Activated T-cell treated with anti-CD3 and anti-CD28 coated beads, Interleukin-2, amount 50 U/mL, for 72 hours (primary cell): ENCODE results near the gene ATG7. TPM values are rescaled to one million over a fixed set of nuclear protein-coding genes. Genes with fewer than 3 reads are reported as not detected.

Source experiments
- ATAC-seq, 2 donors: fragments of 150-1000 bp; cut with Tn5 transposase; replicated peaks in 1 of 2; 2 replicates each; pipeline ENCODE4 v1.10.0; 2021; ENCODE audit warnings: moderate library complexity in 2 of 2, mild to moderate bottlenecking in 1 of 2
- DNase-seq, 2 donors: peaks; one replicate each; pipeline ENCODE4 v3.0.0; 2021 to 2022; ENCODE audit warnings: mixed read lengths in 1 of 2
- H3K27ac Mint-ChIP-seq: one replicate; pipeline ENCODE4 v1.8.0; 2022; ENCODE audit warnings: mild to moderate bottlenecking, moderate library complexity, mixed read lengths
- H3K27me3 Mint-ChIP-seq: one replicate; pipeline ENCODE4 v1.8.0; 2022; ENCODE audit warnings: low read depth, mixed read lengths
- H3K36me3 Mint-ChIP-seq, 2 donors: one replicate each; pipeline ENCODE4 v1.8.0; 2022; ENCODE audit warnings: mixed read lengths in 2 of 2, mild to moderate bottlenecking in 1 of 2; ENCODE audit not compliant: insufficient read depth in 2 of 2
- H3K4me1 Mint-ChIP-seq: one replicate; pipeline ENCODE4 v1.8.0; 2022; ENCODE audit warnings: low read depth, mixed read lengths
- H3K4me3 Mint-ChIP-seq, 2 donors: one replicate each; pipeline ENCODE4 v1.8.0; 2022; ENCODE audit warnings: mild to moderate bottlenecking in 2 of 2, mixed read lengths in 2 of 2, moderate library complexity in 2 of 2
- H3K9me3 Mint-ChIP-seq, 2 donors: one replicate each; pipeline ENCODE4 v1.8.0; 2022; ENCODE audit warnings: mixed read lengths in 2 of 2
- total RNA-seq, 2 donors: library from RNA; stranded (reverse); gene quantifications; one replicate each; pipeline ENCODE4 v1.2.3, GENCODE V29; 2022

Gene ATG7
- total RNA-seq = 10 to 100 TPM; 29.7 to 38.2 TPM

GRCh38 chr3:11271986-11272904, at the start of gene ATG7:
TSS of gene ATG7 (plus strand) at chr3:11272397. CDS start at chr3:11298696, 26,299 bp downstream.
- DNase-seq (peak; percentile 97 to 98), ATAC-seq (peak; percentile 96 to 97)
- peak within 1 kb of the TSS; percentile 96 for H3K27ac Mint-ChIP-seq
- H3K4me3 Mint-ChIP-seq = peak within 1 kb of the TSS; percentile 88 to 90
- peaks cover 46% of the 10 kb centered on the region for H3K4me1 Mint-ChIP-seq
- H3K27me3 Mint-ChIP-seq = peaks cover 2% of the 10 kb centered on the region
- H3K9me3 Mint-ChIP-seq = peaks cover 0 to 3% of the 10 kb centered on the region in 2 donors
- peaks cover 11 to 25% of the 10 kb centered on the region in 2 donors for H3K36me3 Mint-ChIP-seq

- H3K27ac Mint-ChIP-seq = no peak overlapping the region
- no peaks in the 10 kb centered on the region for H3K36me3 Mint-ChIP-seq
- H3K9me3 Mint-ChIP-seq = no peaks in the 10 kb centered on the region
- no peaks in the 10 kb centered on the region for H3K27me3 Mint-ChIP-seq
- peaks cover 14% of the 10 kb centered on the region for H3K4me1 Mint-ChIP-seq
- no peak overlapping the region for H3K4me3 Mint-ChIP-seq
- DNase-seq (no peak), ATAC-seq (no peak)
These were observed 48.2 kb upstream of the ATG7 start for GRCh38 chr3:11224010-11224409.

DNA sequence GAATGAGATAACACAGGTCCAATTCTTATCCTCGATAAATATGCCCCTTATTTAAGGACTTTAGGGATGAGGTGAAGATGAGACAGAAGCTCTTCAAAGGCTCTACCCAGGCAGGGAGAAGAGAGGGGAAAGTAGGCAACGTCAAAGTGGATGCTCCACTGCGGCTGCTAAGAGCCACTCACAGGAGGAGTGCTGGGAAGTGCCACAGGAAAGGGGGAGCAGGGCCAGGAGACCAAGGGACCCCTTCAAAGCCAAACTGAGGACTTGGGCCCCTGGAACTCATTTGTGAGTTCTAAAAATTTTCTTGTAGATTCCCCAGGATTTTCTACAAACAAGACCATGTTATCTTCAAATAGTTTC, 47.3 kb upstream of the ATG7 start:
- H3K27me3 Mint-ChIP-seq = no peaks in the 10 kb centered on the region
- H3K9me3 Mint-ChIP-seq = no peaks in the 10 kb centered on the region
- DNase-seq (no peak), ATAC-seq (no peak)
- no peak overlapping the region for H3K27ac Mint-ChIP-seq
- no peak overlapping the region for H3K4me3 Mint-ChIP-seq
- peaks cover 14% of the 10 kb centered on the region for H3K4me1 Mint-ChIP-seq
- H3K36me3 Mint-ChIP-seq = no peaks in the 10 kb centered on the region

GRCh38 chr3:11226042-11226370, 46.2 kb upstream of the ATG7 start:
- DNase-seq (no peak), ATAC-seq (no peak)
- Mint-ChIP-seq H3K27me3 (no peaks in the 10 kb centered on the region), H3K4me1 (peaks cover 14% of the 10 kb centered on the region), H3K36me3 (no peaks in the 10 kb centered on the region), H3K9me3 (no peaks in the 10 kb centered on the region), H3K27ac (no peak overlapping the region), H3K4me3 (peak overlapping the region; percentile 8 to 33)

- Mint-ChIP-seq H3K4me1 (peaks cover 14% of the 10 kb centered on the region), H3K36me3 (no peaks in the 10 kb centered on the region), H3K9me3 (no peaks in the 10 kb centered on the region), H3K4me3 (no peak overlapping the region), H3K27ac (no peak overlapping the region), H3K27me3 (peaks cover 10% of the 10 kb centered on the region)
- DNase-seq (no peak), ATAC-seq (no peak)
These were observed 44.2 kb upstream of the ATG7 start for GRCh38 chr3:11228041-11228440.

- peaks cover 27% of the 10 kb centered on the region for H3K27me3 Mint-ChIP-seq
- no peaks in the 10 kb centered on the region for H3K9me3 Mint-ChIP-seq
- no peaks in the 10 kb centered on the region for H3K36me3 Mint-ChIP-seq
- H3K4me1 Mint-ChIP-seq = peaks cover 12% of the 10 kb centered on the region
- ATAC-seq (no peak), DNase-seq (no peak)
- H3K27ac Mint-ChIP-seq = no peak overlapping the region
- no peak overlapping the region for H3K4me3 Mint-ChIP-seq
These were observed 42.1 kb upstream of the ATG7 start for GRCh38 chr3:11230125-11230524.

DNA sequence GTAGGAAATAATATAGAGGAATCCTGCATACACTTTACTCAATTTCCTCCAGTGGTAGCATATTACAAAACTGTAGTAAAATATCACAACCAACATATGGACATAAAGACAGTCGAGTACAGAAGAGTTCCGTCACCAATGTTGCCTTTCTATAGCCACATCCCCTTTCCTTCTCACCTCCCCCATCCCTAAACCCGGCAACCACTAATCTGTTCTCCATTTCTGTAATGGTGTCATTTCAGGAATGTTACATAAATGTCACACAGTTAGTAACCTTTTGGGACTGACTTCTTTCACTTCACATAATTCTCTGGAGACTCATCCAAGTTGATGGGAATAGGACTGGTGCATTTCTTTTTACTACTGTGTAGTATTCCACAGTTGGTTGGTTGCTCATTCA, 41.4 kb upstream of the ATG7 start:
- Mint-ChIP-seq H3K4me1 (peaks cover 6% of the 10 kb centered on the region), H3K9me3 (no peaks in the 10 kb centered on the region), H3K36me3 (no peaks in the 10 kb centered on the region), H3K27me3 (peaks cover 32% of the 10 kb centered on the region), H3K27ac (no peak overlapping the region), H3K4me3 (no peak overlapping the region)
- DNase-seq = no peak
- ATAC-seq = no peak

- peaks cover 5 to 6% of the 10 kb centered on the region in 2 donors for H3K36me3 Mint-ChIP-seq
These were observed 36.8 kb upstream of the ATG7 start for GRCh38 chr3:11235385-11235784.

DNA sequence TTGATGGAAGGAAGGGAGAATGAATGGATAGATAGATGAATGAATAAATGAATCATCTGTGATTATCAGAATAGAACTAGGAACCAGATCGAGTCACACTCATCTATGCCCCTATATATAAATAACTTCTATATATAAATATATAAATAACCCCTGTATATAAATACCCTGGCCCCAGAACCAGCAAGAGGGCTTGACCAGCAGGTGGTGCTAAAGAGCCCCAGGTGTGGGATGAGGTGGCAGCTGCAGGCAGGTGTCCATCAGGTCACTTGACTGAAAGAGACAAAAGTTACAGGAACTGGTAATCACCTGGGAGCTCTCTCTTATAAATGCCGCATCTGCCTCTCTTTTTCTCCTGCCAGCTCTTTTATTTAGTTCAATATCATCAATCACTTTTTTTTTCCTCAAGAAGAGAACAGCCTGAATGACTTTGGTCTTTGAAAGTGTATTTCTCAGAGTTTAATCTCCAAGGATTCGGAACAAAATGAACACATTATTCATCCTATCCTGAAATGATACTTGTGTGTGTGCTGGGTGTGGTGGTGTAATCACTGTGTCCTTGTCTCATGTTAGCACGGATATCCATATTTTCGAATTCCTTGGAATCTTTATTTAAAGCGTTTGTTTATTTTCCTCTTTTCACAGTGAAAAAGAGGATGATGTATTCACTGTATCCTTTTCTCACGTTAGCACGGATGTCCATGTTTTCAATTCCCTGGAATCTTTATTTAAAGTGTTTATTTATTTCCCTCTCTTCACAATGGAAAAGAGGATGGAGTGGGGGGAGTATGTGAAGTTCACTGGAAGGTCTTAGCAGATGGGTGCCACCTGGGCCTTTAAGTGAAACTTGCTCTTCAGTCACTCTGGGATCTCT, 35.4 kb upstream of the ATG7 start:
- Mint-ChIP-seq H3K27ac (peak overlapping the region; percentile 72), H3K4me1 (peaks cover 49% of the 10 kb centered on the region)
- no peak for ATAC-seq

More at GRCh38 chr3:11235385-11235784, 36.8 kb upstream of the ATG7 start:
- Mint-ChIP-seq H3K27me3 (peaks cover 32% of the 10 kb centered on the region), H3K4me3 (no peak overlapping the region), H3K4me1 (peaks cover 43% of the 10 kb centered on the region), H3K9me3 (peaks cover under 1 to 2% of the 10 kb centered on the region in 2 donors), H3K27ac (no peak overlapping the region)
- DNase-seq (no peak), ATAC-seq (no peak)

GRCh38 chr3:11238060-11238459, 34.1 kb upstream of the ATG7 start:
- ATAC-seq (peak; percentile 64 to 70), DNase-seq (peak; percentile 31 to 56)
- Mint-ChIP-seq H3K9me3 (peaks cover 4 to 6% of the 10 kb centered on the region in 2 donors), H3K36me3 (peaks cover 8 to 10% of the 10 kb centered on the region in 2 donors), H3K4me1 (peaks cover 49% of the 10 kb centered on the region), H3K4me3 (peak overlapping the region; percentile 72 to 74), H3K27me3 (peaks cover 21% of the 10 kb centered on the region), H3K27ac (peak overlapping the region; percentile 99)

More for the DNA sequence above, 35.4 kb upstream of the ATG7 start:
- Mint-ChIP-seq H3K4me3 (no peak overlapping the region), H3K36me3 (peaks cover 8 to 10% of the 10 kb centered on the region in 2 donors), H3K27me3 (peaks cover 32% of the 10 kb centered on the region), H3K9me3 (peaks cover 4 to 6% of the 10 kb centered on the region in 2 donors)
- DNase-seq = peak; percentile 85

DNA sequence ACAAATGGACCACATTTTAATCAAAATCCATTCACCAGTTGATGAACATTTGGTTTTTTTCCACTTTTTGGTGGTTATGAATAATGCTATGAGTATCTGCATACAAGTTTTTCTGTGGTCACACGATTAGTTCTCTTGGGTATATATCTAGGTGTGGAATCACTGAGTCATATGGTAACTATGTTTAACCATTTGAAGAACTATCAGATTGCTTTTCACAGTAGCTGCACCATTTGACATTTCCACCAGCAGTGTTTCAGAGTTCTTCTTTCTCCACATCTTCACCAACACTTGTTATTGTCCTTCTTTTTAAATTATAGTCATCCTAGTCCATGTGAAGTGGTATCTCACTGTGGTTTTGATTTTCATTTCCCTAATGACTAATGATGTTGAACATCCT, 33.3 kb upstream of the ATG7 start:
- H3K9me3 Mint-ChIP-seq = peaks cover 4 to 6% of the 10 kb centered on the region in 2 donors
- peak overlapping the region; percentile 99 for H3K27ac Mint-ChIP-seq
- DNase-seq (peak; percentile 15 to 34), ATAC-seq (peak; percentile 71 to 73)
- peaks cover 13% of the 10 kb centered on the region for H3K27me3 Mint-ChIP-seq
- peaks cover 8 to 10% of the 10 kb centered on the region in 2 donors for H3K36me3 Mint-ChIP-seq
- peak overlapping the region; percentile 72 to 74 for H3K4me3 Mint-ChIP-seq
- peaks cover 49% of the 10 kb centered on the region for H3K4me1 Mint-ChIP-seq

DNA sequence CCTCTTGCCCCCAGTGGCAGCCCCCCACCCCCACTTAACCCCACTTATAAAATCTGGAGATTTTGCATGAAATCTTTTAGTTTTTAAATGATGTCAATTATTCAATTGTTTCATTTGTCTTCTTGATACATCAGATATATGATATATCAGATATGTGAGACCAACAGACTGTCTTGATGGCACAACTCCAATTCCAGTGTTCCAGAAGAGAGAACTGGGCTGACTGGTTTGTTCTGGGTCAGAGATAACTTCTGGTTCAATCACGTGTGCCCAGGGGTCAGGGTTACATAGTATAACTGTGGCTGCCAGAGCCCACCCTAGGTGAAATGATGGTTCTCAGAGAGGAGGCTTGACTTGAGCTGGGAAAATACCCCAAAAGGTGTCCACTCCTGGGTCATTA, 32.4 kb upstream of the ATG7 start:
- Mint-ChIP-seq H3K36me3 (peaks cover 8 to 10% of the 10 kb centered on the region in 2 donors), H3K9me3 (peaks cover 4 to 6% of the 10 kb centered on the region in 2 donors), H3K27ac (peak overlapping the region; percentile 99), H3K4me1 (peaks cover 49% of the 10 kb centered on the region), H3K27me3 (peaks cover 7% of the 10 kb centered on the region), H3K4me3 (peak overlapping the region in 1 of 2 donors; percentile 19)
- no peak for ATAC-seq
- DNase-seq = no peak

- H3K27ac Mint-ChIP-seq = peak overlapping the region; percentile 80
- peaks cover 1% of the 10 kb centered on the region for H3K27me3 Mint-ChIP-seq
- H3K4me3 Mint-ChIP-seq = peak overlapping the region; percentile 51 to 79
- peaks cover 49% of the 10 kb centered on the region for H3K4me1 Mint-ChIP-seq
- DNase-seq = peak; percentile 33 to 55
- H3K9me3 Mint-ChIP-seq = peaks cover 4 to 6% of the 10 kb centered on the region in 2 donors
- peak; percentile 61 for ATAC-seq
- peaks cover 8 to 10% of the 10 kb centered on the region in 2 donors for H3K36me3 Mint-ChIP-seq
These were observed 31.7 kb upstream of the ATG7 start for GRCh38 chr3:11240496-11240895.
